HUES48 (cell line): Measurements from ENCODE around the gene CXCR6.

Experiments
- H3K27ac ChIP-seq: one replicate; pipeline ENCODE4 v1.7.0; 2013; ENCODE audit warnings: low read depth, low read length, inconsistent platforms
- H3K27me3 ChIP-seq: 2 replicates; pipeline ENCODE4 v1.6.1; 2013; ENCODE audit warnings: mild to moderate bottlenecking, low read length; ENCODE audit not compliant: control insufficient read depth, insufficient read depth
- H3K36me3 ChIP-seq: 2 replicates; pipeline ENCODE4 v1.6.1; 2013; ENCODE audit warnings: low read length; ENCODE audit not compliant: control insufficient read depth, insufficient read depth
- H3K4me1 ChIP-seq: 2 replicates; pipeline ENCODE4 v1.6.1; 2013; ENCODE audit warnings: mild to moderate bottlenecking, low read length; ENCODE audit not compliant: control insufficient read depth, insufficient read depth
- H3K4me3 ChIP-seq: 2 replicates; pipeline ENCODE4 v1.5.1; 2013; ENCODE audit warnings: mild to moderate bottlenecking, low read depth, low read length
- H3K9ac ChIP-seq: 2 replicates; pipeline ENCODE4 v1.6.1; 2013; ENCODE audit warnings: mild to moderate bottlenecking, low read depth, low read length, moderate library complexity
- H3K9me3 ChIP-seq: 2 replicates; pipeline ENCODE4 v1.6.1; 2013; ENCODE audit warnings: low read length; ENCODE audit not compliant: control insufficient read depth, insufficient read depth

Gene CXCR6

DNA sequence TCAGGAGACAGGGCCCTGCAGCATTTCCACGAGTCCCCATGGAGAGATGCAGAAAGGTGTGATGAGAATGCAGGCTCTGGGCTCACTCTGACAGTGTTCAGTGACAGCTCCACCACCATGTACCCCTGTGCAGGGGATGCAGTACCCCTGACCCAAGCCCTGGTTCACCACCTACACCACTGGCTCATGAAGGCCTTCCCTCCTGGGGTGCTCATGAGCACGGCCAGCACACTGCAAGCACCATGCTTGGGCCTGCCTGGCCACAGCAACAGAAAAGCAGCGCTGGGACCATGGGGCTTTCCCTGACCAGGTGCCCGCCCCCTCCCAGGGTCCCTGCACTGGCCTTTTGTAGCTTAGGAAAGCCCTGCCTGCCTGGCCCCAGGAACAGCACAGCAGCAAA, 6.2 kb downstream of the CXCR6 start:
- H3K27ac ChIP-seq = no peak overlapping the region
- H3K27me3 ChIP-seq = no peaks in the 10 kb centered on the region
- H3K36me3 ChIP-seq = peaks cover 91% of the 10 kb centered on the region
- H3K9me3 ChIP-seq = no peaks in the 10 kb centered on the region
- H3K4me3 ChIP-seq = no peak overlapping the region
- H3K4me1 ChIP-seq = no peaks in the 10 kb centered on the region
- no peak overlapping the region for H3K9ac ChIP-seq

DNA sequence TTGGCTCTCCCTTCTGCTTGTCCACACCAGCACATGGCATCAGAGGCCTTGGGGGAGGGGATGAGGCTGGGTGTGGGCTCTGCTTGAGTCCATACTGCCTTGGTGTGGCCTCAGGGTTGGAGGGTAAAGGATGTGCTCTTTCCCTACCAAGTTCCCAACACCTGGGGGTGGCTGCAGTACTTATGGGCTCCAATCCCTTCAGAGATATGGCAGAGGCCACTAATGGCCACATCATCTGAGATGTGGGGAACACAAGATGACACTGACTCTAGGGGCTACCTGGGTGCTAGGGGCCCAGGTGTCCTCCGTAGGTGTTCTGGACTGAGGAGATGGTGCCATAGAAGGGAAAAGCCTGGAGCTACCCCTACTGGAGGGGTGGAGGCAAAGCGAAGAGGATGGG, 6.9 kb downstream of the CXCR6 start:
- Histone ChIP-seq H3K4me3 (no peak overlapping the region), H3K36me3 (peaks cover 95% of the 10 kb centered on the region), H3K27me3 (no peaks in the 10 kb centered on the region), H3K9me3 (no peaks in the 10 kb centered on the region), H3K27ac (no peak overlapping the region), H3K9ac (no peak overlapping the region), H3K4me1 (no peaks in the 10 kb centered on the region)

- no peak overlapping the region for H3K9ac ChIP-seq
- no peaks in the 10 kb centered on the region for H3K9me3 ChIP-seq
- no peaks in the 10 kb centered on the region for H3K27me3 ChIP-seq
- no peaks in the 10 kb centered on the region for H3K4me1 ChIP-seq
- peaks cover 99% of the 10 kb centered on the region for H3K36me3 ChIP-seq
- no peak overlapping the region for H3K27ac ChIP-seq
- H3K4me3 ChIP-seq = no peak overlapping the region
These were observed 7.7 kb downstream of the CXCR6 start for GRCh38 chr3:45950686-45951600.

GRCh38 chr3:45951946-45952345, 8.7 kb downstream of the CXCR6 start:
- H3K9ac ChIP-seq = no peak overlapping the region
- no peaks in the 10 kb centered on the region for H3K4me1 ChIP-seq
- H3K27me3 ChIP-seq = no peaks in the 10 kb centered on the region
- H3K9me3 ChIP-seq = no peaks in the 10 kb centered on the region
- H3K36me3 ChIP-seq = peaks cover 98% of the 10 kb centered on the region
- no peak overlapping the region for H3K4me3 ChIP-seq
- H3K27ac ChIP-seq = no peak overlapping the region

DNA sequence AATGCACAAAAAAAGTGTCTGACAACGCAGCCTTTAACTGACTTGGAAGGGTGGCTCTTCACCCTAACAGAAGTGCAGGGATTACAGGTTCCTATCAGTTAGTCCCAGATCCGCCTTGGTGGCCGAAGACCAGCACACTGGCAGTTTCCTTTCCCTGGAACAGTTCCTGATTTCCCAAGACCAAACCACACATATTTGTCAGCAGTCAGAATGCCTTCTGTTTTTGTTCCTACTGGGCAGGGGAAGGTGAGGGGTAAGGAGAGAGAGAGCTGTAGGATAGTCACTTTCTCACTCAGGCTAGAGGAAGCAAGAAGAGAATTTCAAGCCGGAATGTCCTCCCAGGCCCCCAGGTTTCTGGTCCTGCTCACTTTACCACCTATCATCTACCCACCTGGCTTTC, 9.2 kb downstream of the CXCR6 start:
- no peaks in the 10 kb centered on the region for H3K27me3 ChIP-seq
- no peaks in the 10 kb centered on the region for H3K4me1 ChIP-seq
- H3K36me3 ChIP-seq = peaks cover 98% of the 10 kb centered on the region
- no peak overlapping the region for H3K4me3 ChIP-seq
- H3K9me3 ChIP-seq = no peaks in the 10 kb centered on the region
- H3K9ac ChIP-seq = no peak overlapping the region
- no peak overlapping the region for H3K27ac ChIP-seq

DNA sequence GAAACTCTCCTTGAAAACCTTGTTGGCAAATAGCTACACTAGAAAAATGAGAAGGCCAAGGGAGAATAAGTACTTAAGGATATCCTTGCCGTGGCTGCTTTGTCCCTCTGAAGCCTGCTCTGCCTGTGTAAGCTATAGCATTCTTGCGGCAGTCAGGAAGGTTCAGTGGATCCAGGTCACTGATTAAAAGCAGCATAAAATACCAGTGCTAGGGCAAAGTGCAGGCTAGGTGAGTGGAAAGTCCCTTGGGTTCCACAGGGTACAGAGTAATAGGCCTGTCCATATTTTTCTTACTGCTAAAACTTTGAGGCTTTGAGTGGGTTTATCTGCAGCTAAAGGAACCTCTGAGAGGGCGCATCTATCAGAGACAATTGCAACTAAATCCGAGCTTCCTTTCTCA, 10.3 kb downstream of the CXCR6 start:
- H3K9me3 ChIP-seq = no peaks in the 10 kb centered on the region
- no peak overlapping the region for H3K27ac ChIP-seq
- peaks cover 98% of the 10 kb centered on the region for H3K36me3 ChIP-seq
- H3K4me3 ChIP-seq = no peak overlapping the region
- H3K27me3 ChIP-seq = no peaks in the 10 kb centered on the region
- H3K4me1 ChIP-seq = no peaks in the 10 kb centered on the region
- no peak overlapping the region for H3K9ac ChIP-seq

DNA sequence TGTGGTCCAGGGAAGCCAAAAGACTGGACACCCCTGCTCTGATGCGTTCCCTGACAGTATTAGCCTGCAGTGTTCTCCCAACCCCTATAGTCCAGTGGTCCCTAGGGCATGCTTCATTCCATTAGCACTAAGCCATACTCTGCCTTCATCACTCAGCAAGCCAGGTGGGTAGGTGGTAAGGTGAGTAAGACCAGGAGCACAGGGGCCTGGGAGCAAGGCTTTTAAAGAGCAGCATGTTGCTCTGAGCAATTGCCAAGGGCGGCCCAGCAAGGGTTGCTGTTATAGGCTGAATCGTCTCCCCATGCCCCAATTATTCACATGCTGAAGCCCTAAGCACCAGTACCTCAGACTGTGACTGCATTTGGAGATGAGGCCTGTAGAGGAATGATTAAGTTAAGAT, 11.0 kb downstream of the CXCR6 start:
- Histone ChIP-seq H3K36me3 (peaks cover 99% of the 10 kb centered on the region), H3K27me3 (no peaks in the 10 kb centered on the region), H3K4me1 (no peaks in the 10 kb centered on the region), H3K9me3 (no peaks in the 10 kb centered on the region), H3K27ac (no peak overlapping the region), H3K4me3 (no peak overlapping the region), H3K9ac (no peak overlapping the region)

GRCh38 chr3:45955017-45955647, 11.9 kb downstream of the CXCR6 start:
- Histone ChIP-seq H3K36me3 (peaks cover 99% of the 10 kb centered on the region), H3K27ac (no peak overlapping the region), H3K4me3 (no peak overlapping the region), H3K4me1 (no peaks in the 10 kb centered on the region), H3K9me3 (no peaks in the 10 kb centered on the region), H3K27me3 (no peaks in the 10 kb centered on the region), H3K9ac (no peak overlapping the region)

DNA sequence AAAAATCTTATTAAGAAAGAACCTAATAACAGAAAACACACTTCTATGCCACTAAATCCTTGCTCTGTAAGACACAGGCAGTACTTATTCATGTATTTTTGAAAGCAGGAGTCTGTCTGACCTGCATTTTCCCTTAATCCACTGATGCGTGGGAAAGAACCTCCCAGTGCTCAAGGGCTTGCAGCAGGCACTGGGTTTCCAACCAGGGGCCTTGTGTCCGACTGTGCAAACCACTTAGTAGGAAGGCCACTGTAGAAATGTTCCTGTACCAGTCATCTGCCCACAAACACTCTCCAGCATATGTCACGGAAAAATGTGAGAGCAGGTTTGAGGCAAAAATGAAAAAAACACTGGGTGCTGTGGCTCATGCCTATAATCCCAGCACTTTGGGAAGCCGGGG, 12.4 kb downstream of the CXCR6 start:
- H3K27ac ChIP-seq = no peak overlapping the region
- H3K9ac ChIP-seq = no peak overlapping the region
- no peaks in the 10 kb centered on the region for H3K27me3 ChIP-seq
- no peaks in the 10 kb centered on the region for H3K4me1 ChIP-seq
- H3K4me3 ChIP-seq = no peak overlapping the region
- peaks cover 99% of the 10 kb centered on the region for H3K36me3 ChIP-seq
- H3K9me3 ChIP-seq = no peaks in the 10 kb centered on the region

DNA sequence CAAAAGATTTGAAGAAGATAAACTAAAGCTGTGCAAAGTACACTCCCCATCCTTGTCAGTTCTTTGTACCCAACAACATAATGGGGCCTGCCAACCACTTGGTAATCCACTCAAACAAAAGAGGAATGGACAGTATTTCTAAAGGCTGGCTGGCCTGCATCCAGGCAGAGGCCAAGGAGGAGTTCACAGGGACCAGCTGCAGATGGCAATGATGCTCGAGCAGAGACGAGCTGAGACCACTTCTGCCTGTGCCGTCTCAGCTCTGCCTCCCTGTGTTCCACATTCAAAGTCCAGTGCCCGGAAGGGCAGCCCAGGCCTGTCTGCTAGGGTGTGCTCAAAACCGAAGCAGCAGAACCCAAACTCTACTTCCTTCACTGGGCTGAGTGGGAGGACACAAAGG, 14.3 kb downstream of the CXCR6 start:
- Histone ChIP-seq H3K4me3 (no peak overlapping the region), H3K27ac (no peak overlapping the region), H3K36me3 (peaks cover 99% of the 10 kb centered on the region), H3K9ac (no peak overlapping the region), H3K27me3 (no peaks in the 10 kb centered on the region), H3K9me3 (no peaks in the 10 kb centered on the region), H3K4me1 (no peaks in the 10 kb centered on the region)

DNA sequence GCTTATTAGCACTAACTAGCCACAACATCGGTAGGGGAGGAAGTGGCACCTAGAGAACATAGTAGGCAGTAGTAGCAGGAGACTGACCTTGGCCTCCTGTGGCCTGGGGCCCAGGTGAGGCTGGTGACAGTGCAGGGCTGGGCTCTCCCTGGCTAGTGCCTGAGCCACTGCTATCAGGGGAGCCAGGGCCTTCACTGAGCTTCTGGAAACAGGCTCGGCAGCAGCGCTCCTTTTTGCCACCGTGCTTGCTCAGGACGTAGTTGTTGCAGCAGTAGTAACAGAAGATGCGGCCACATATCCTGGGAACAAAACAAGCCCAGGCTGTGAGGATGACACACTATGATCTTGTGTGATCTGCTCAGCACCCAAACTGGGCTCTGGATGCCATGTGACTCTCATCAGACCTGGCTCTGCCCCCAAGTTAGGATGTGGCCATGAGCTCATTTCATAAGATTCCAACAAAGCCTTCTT, 15.1 kb downstream of the CXCR6 start:
- peaks cover 99% of the 10 kb centered on the region for H3K36me3 ChIP-seq
- H3K27ac ChIP-seq = no peak overlapping the region
- H3K9ac ChIP-seq = no peak overlapping the region
- no peaks in the 10 kb centered on the region for H3K9me3 ChIP-seq
- no peaks in the 10 kb centered on the region for H3K27me3 ChIP-seq
- H3K4me3 ChIP-seq = no peak overlapping the region
- H3K4me1 ChIP-seq = no peaks in the 10 kb centered on the region
